HEK293T (cell line): Measurements from ENCODE around the gene QSOX2.

ENCODE experiments used
- CTCF ChIA-PET: fragments of 350-600 bp; formaldehyde crosslinking; extraction: SDS; loops from one replicate; lab custom pipeline; 2021; ENCODE audit warnings: antibody characterized with exemption, inconsistent platforms; lab: Yijun Ruan, JAX
- POLR2A ChIA-PET: fragments of 350-600 bp; formaldehyde crosslinking; extraction: SDS; loops from one replicate; lab custom pipeline; 2020; ENCODE audit warnings: antibody characterized with exemption, inconsistent platforms; lab: Yijun Ruan, JAX
- DNase-seq: peaks from one replicate; pipeline ENCODE4 v3.0.0; 2012; ENCODE audit warnings: mixed read lengths; ENCODE audit errors: extremely low spot score
- ARNT ChIP-seq: fragments of 450-650 bp; IDR thresholded peaks from 2 replicates; pipeline ENCODE4 v1.6.1; 2017; ENCODE audit warnings: mild to moderate bottlenecking
- BHLHE40 ChIP-seq: fragments of 450-650 bp; IDR thresholded peaks from 2 replicates; pipeline ENCODE4 v1.6.1; 2016; ENCODE audit warnings: mild to moderate bottlenecking, moderate library complexity, borderline replicate concordance
- CTBP1 ChIP-seq: fragments of 450-650 bp; IDR thresholded peaks from 2 replicates; pipeline ENCODE4 v1.6.1; 2016; ENCODE audit warnings: borderline replicate concordance
- ELF4 ChIP-seq: fragments of 450-650 bp; IDR thresholded peaks from 2 replicates; pipeline ENCODE4 v1.6.1; 2017; ENCODE audit warnings: antibody characterized with exemption
- FOXA1 ChIP-seq: fragments of 450-650 bp; IDR thresholded peaks from 2 replicates; pipeline ENCODE4 v1.6.1; 2016; ENCODE audit warnings: mild to moderate bottlenecking
- FOXK2 ChIP-seq: fragments of 450-650 bp; IDR thresholded peaks from 2 replicates; pipeline ENCODE4 v1.6.1; 2016; ENCODE audit warnings: mild to moderate bottlenecking
- FOXM1 ChIP-seq: fragments of 450-650 bp; IDR thresholded peaks from 2 replicates; pipeline ENCODE4 v1.6.1; 2017; ENCODE audit warnings: mild to moderate bottlenecking, borderline replicate concordance
- HDGF ChIP-seq: fragments of 450-650 bp; IDR thresholded peaks from 2 replicates; pipeline ENCODE4 v1.6.1; 2017; ENCODE audit warnings: antibody characterized with exemption, borderline replicate concordance
- L3MBTL2 ChIP-seq: fragments of 450-650 bp; conservative IDR thresholded peaks from 2 replicates; pipeline ENCODE4 v1.6.1; 2016; ENCODE audit warnings: mild to moderate bottlenecking
- LEF1 ChIP-seq: fragments of 450-650 bp; IDR thresholded peaks from 2 replicates; pipeline ENCODE4 v1.6.1; 2017; ENCODE audit warnings: mild to moderate bottlenecking, borderline replicate concordance
- NFRKB ChIP-seq: fragments of 450-650 bp; IDR thresholded peaks from 2 replicates; pipeline ENCODE4 v1.6.1; 2016; ENCODE audit warnings: mild to moderate bottlenecking, moderate library complexity
- SP1 ChIP-seq: fragments of 450-650 bp; IDR thresholded peaks from 2 replicates; pipeline ENCODE4 v1.6.1; 2017
- SUZ12 ChIP-seq: fragments of 450-650 bp; IDR thresholded peaks from 2 replicates; pipeline ENCODE4 v1.6.1; 2016; ENCODE audit warnings: mild to moderate bottlenecking
- TARDBP ChIP-seq: fragments of 450-650 bp; IDR thresholded peaks from 2 replicates; pipeline ENCODE4 v1.6.1; 2016
- ZNF384 ChIP-seq: fragments of 450-650 bp; IDR thresholded peaks from 2 replicates; pipeline ENCODE4 v1.6.1; 2016
- TF ChIP-seq, protein P1 (sequence below): fragments of 450-650 bp; IDR thresholded peaks from 2 replicates; pipeline ENCODE4 v1.6.1; 2016

Gene QSOX2

DNA sequence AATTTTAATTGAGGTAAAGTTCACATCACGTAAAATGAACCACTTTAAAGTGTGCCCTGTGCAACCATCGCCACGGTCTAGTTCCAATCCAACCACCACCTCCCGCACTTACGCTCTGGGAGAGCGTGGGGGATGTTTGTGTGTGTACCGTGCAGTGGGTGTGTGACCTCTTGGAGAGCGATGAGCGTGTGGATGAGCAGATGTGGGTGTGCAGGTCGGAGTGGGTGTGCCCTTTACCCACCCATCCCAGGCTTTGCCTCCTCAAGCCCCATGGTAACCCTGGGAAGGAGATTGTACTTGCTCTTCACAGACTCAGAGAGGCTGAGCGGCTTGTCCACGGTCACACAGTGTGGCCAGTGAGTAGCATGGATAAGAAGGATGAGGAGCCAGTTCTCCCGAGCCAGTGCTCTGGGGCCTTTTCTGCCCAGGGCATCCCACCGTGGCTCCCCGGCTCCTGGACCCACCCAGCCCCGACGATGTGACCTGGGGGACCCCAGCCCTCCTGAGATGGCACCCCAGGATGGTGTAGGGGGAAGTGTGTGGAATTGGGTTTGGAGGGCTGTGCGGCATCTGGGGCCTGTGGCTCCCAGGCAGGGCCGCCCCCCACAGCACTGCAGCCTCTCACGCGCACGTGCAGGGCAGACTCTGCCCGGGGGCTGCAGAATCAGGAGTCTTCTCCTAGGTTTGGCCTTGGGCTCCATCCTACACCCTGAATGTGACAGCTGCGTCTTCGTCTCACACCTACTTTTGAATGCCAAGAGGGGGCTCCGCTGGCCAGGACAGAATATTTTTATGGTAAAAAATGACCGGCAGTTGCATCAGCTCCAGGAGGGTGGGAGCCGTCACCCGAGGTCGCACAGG lies 54.3 kb downstream of the QSOX2 start:
- ChIA-PET CTCF (no interaction called here), POLR2A (no interaction called here)
- no peak for TF ChIP-seq NFRKB
- TF ChIP-seq SUZ12: no peak
- no peak for TF ChIP-seq L3MBTL2
- TF ChIP-seq TARDBP: no peak
- no peak for TF ChIP-seq HDGF
- DNase-seq: no peak

DNA sequence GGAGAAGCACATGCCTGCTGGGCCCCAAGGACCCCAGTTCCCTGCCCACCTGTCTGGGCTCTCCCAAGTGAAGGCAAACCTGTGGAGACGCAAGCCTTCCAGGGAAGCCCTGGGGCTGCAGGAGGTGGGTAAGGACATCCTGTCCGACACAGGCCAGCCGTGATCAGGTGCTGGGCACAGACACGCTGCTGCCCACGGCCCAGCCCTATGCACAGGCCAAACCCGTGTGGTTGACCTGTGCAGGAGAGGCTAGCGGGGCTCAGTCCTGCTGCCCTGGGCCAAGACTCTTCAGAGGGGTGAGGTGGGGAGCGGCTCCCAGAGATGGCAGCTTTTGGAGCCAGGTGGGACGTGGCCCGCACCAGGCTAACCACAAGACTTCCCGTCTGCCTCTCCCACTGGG lies 55.0 kb downstream of the QSOX2 start:
- CTCF ChIA-PET: no interaction called here
- TF ChIP-seq FOXA1 (no peak), CTBP1 (no peak)
- DNase-seq: no peak
- POLR2A ChIA-PET: no interaction called here

DNA sequence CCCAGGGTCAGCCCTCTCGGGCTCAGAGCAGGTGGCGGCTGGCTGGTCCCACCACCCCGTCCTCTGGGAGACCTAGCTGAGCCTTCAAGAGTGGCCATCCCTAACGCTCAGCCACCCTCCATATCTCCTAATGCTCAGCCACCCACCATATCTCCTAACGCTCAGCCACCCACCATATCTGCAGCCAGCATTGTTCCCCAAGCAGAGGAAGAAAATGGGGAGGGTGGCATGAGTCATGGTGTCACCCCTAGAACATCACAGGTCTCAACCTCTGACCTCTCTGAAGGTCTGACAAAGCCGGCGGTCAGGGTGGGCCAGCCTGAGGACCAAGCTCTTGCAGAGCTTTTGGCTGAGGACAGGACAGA lies 55.4 kb downstream of the QSOX2 start:
- no peak for DNase-seq
- TF ChIP-seq LEF1: no peak
- TF ChIP-seq, protein P1, sequence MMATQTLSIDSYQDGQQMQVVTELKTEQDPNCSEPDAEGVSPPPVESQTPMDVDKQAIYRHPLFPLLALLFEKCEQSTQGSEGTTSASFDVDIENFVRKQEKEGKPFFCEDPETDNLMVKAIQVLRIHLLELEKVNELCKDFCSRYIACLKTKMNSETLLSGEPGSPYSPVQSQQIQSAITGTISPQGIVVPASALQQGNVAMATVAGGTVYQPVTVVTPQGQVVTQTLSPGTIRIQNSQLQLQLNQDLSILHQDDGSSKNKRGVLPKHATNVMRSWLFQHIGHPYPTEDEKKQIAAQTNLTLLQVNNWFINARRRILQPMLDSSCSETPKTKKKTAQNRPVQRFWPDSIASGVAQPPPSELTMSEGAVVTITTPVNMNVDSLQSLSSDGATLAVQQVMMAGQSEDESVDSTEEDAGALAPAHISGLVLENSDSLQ: no peak
- ChIA-PET POLR2A (no interaction called here), CTCF (no interaction called here)

DNA sequence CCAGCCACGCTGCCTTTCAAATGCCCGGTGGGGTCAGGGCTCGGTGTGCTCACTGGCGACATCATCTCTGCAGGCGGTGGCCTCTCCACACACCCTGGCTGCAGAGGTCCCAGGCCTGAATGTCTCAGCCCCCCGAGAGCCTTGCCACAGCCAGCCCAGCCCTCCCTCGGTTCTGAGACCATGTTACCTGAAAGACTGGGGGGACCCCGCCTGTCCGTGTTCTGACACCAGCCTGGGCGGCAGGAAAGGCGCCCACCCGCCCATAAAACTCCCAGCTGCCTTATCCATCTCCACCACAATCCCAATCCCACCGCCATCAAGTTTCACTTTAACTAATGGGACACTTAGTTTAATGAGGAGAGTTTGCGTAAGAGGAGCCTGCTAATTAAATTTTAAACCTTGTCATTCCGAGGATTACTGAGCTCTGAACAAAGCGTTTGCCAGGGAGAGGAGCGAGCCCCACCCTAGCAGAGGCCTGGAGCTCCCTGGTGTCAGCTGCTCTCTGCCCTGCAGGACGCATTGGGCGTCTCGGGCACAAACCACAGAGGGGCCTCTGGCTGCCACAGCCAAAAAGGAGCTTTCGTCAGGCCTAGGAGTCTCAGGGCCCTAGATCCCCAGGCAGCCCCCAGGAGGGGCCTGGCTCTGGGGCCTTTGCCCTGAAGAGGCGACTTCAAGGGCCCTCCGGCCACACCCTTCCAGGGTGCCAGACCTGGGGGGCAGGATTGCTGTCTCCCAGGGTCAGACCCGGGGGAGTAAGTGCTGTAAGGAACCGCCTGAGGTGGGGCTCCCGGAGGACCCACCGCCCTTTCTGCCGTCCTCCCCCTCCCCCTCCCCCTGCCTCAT lies 56.0 kb downstream of the QSOX2 start:
- no peak for DNase-seq
- POLR2A ChIA-PET: no interaction called here
- CTCF ChIA-PET: no interaction called here
- TF ChIP-seq NFRKB: no peak
- TF ChIP-seq ZNF384: no peak
- no peak for TF ChIP-seq LEF1

DNA sequence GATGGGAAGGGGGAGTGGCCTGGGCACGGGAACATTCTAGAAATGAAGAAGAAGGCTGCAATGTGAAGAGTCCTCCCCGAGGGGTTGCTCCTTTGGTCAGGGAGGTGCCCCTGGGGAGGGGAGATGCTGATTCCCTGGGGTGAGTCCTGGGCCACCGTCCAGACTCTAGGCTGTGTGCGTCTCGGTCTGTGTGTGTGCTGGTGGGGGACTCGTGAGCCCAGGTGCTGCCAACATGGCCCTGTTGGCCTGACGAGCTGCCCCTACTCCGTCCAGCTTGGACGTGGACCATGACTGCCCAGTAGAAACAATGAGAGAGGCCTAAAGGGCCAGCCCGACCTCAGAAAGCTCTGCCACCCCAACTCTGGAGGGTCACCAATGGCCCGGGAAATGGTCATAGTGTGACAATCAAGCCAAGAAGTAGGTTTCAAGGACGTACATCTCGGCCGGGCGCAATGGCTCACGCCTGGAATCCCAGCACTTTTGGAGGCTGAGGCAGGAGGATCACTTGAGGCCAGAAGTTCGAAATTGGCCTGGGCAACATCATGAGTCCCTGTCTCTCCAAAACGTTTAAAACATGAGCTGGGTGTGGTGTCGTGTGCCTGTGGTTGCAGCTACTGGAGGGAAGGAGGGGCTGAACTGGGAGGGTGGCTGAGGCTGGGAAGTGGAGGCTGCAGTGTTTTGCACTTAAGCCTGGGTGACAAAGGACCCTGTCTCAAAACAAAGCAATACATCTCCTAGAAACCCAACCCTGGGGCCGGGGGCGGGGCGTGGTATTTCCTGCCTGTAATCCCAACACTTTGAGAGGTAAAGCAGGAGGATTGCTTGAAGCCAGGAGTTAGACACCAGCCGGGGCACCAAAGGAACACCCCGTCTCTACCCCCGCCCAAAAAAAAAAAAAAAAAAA lies 57.7 kb downstream of the QSOX2 start:
- ChIA-PET POLR2A (interaction anchor here (1.0 kb wide), 1 partner anchor 81 kb away, joined by 3 read pairs; no protein-coding TSS in a partner anchor), CTCF (interaction anchor here (0.7 kb wide), 1 partner anchor 300 kb away, joined by 3 read pairs; no protein-coding TSS in a partner anchor)
- TF ChIP-seq, protein P1: no peak
- no peak for TF ChIP-seq FOXK2
- no peak for TF ChIP-seq FOXA1
- DNase-seq: no peak

DNA sequence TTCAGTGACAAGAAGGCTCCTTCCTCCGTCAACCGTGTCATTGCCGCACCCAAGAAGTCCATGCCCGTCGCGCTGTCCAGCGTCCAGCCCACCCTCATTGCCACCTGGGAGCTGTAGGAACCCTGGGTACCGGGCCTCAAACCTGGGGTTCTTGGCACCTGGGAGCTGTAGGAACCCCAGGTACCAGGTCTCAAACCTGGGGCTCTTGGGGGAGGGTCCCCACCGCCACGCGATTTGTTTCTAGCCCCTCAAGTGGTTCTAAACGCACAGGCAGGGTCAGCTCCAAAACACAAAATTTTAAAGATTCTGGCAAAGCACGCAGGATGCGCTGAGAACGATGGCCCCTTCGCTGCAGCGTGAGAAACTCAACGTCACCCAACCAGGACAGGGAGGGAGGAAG lies 58.4 kb downstream of the QSOX2 start:
- no peak for TF ChIP-seq SP1
- DNase-seq: no peak
- ChIA-PET POLR2A (no interaction called here), CTCF (interaction anchor here (0.6 kb wide), 1 partner anchor 442 kb away, joined by 4 read pairs; no protein-coding TSS in a partner anchor)

DNA sequence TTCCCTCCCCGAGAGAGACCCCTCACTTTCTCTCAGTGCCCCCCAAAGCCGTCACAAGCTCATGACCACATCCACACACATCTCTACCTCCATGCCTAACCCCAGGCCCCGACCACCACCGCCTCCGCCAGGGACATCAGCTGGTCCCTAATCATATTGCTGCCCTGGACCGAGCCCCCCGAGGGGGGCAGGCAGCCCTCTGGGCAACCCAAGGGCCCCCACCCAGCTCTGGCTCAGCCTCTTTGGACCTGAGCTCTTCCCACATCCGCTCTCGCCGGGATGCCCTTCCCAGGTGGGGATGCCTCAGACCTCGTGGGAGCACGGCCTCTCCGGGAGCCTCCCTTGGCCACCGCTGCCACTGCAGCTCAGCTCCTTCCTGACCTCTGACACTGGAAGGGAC lies 59.2 kb downstream of the QSOX2 start:
- CTCF ChIA-PET: no interaction called here
- POLR2A ChIA-PET: no interaction called here
- no peak for TF ChIP-seq ELF4
- no peak for TF ChIP-seq FOXM1
- TF ChIP-seq LEF1: no peak
- no peak for TF ChIP-seq SUZ12
- TF ChIP-seq TARDBP: no peak
- TF ChIP-seq FOXA1: no peak
- no peak for TF ChIP-seq ZNF384
- no peak for TF ChIP-seq BHLHE40
- no peak for TF ChIP-seq NFRKB
- no peak for TF ChIP-seq CTBP1
- no peak for TF ChIP-seq FOXK2
- no peak for TF ChIP-seq L3MBTL2
- TF ChIP-seq, protein P1: no peak
- no peak for TF ChIP-seq SP1
- TF ChIP-seq HDGF: no peak
- TF ChIP-seq ARNT: no peak
- no peak for DNase-seq
